ENCODE results near the gene LUM. TPM values are rescaled to one million over a fixed set of nuclear protein-coding genes. Genes with fewer than 3 reads are reported as not detected.
A peak's percentile ranks its signal among the peaks of the same experiment; 100 is the strongest.

The LUM gene
- total and polyA plus RNA-seq, 2 donors (not counting 1 experiment from before 2014, with no cell fraction given), result 217 to 577 TPM

GRCh38 chr12:91123236-91123916 lies 12.1 kb upstream of the LUM start:
- no peak for TF ChIP-seq EZH2 (IDR thresholded peaks at IDR 0.05; ENCODE audit: low read length, missing control alignments)
- TF ChIP-seq CTCF (conservative IDR thresholded peaks at IDR 0.05 in 1 of 2, IDR thresholded peaks at IDR 0.05 in 1 of 2; ENCODE audit: low read depth in 1 of 2, low read length in 2 of 2), result no peak
- Histone ChIP-seq H3K36me3 (ENCODE audit: control insufficient read depth, insufficient read depth, low read length) (no peaks in the 10 kb centered on the region), H2AFZ (ENCODE audit: low read length) (no peak overlapping the region), H3K4me3 (replicated peaks in 1 of 4; ENCODE audit: control extremely low read depth in 1 of 4, insufficient read depth in 1 of 4, low read depth in 3 of 4, low read length in 4 of 4) (no peak overlapping the region), H3K4me2 (ENCODE audit: extremely low read depth, insufficient read depth, low read length) (no peak overlapping the region), H3K9ac (ENCODE audit: insufficient read depth, low read length) (no peak overlapping the region), H3K79me2 (ENCODE audit: control insufficient read depth, insufficient read depth, low read length) (no peaks in the 10 kb centered on the region), H3K4me1 (ENCODE audit: control insufficient read depth, extremely low read depth, insufficient read depth, low read length) (peaks cover 2% of the 10 kb centered on the region), H3K27ac (ENCODE audit: insufficient read depth, low read length) (no peak overlapping the region), H3K9me3 (ENCODE audit: control insufficient read depth, insufficient read depth, low read depth, low read length) (no peaks in the 10 kb centered on the region), H4K20me1 (ENCODE audit: control insufficient read depth, extremely low read depth, insufficient read depth, low read length) (no peaks in the 10 kb centered on the region), H3K27me3 (ENCODE audit: control insufficient read depth, insufficient read depth, low read length) (no peaks in the 10 kb centered on the region)
- DNase-seq (ENCODE audit: low read depth in 2 of 2), result no peak

- H4K20me1 ChIP-seq (ENCODE audit: control insufficient read depth, extremely low read depth, insufficient read depth, low read length), result no peaks in the 10 kb centered on the region
- H3K9ac ChIP-seq (ENCODE audit: insufficient read depth, low read length), result no peak overlapping the region
- H3K9me3 ChIP-seq (ENCODE audit: control insufficient read depth, insufficient read depth, low read depth, low read length), result no peaks in the 10 kb centered on the region
- no peaks in the 10 kb centered on the region for H3K27me3 ChIP-seq (ENCODE audit: control insufficient read depth, insufficient read depth, low read length)
- no peak overlapping the region for H3K4me3 ChIP-seq (replicated peaks in 1 of 4; ENCODE audit: control extremely low read depth in 1 of 4, insufficient read depth in 1 of 4, low read depth in 3 of 4, low read length in 4 of 4)
- H3K4me1 ChIP-seq (ENCODE audit: control insufficient read depth, extremely low read depth, insufficient read depth, low read length), result no peaks in the 10 kb centered on the region
- no peak overlapping the region for H3K27ac ChIP-seq (ENCODE audit: insufficient read depth, low read length)
- no peaks in the 10 kb centered on the region for H3K79me2 ChIP-seq (ENCODE audit: control insufficient read depth, insufficient read depth, low read length)
- peak overlapping the region; percentile 20 for H2AFZ ChIP-seq (ENCODE audit: low read length)
- no peak for DNase-seq (ENCODE audit: low read depth in 2 of 2)
- no peaks in the 10 kb centered on the region for H3K36me3 ChIP-seq (ENCODE audit: control insufficient read depth, insufficient read depth, low read length)
- H3K4me2 ChIP-seq (ENCODE audit: extremely low read depth, insufficient read depth, low read length), result no peak overlapping the region
- TF ChIP-seq EZH2 (IDR thresholded peaks at IDR 0.05; ENCODE audit: low read length, missing control alignments) (no peak), CTCF (conservative IDR thresholded peaks at IDR 0.05 in 1 of 2, IDR thresholded peaks at IDR 0.05 in 1 of 2; ENCODE audit: low read depth in 1 of 2, low read length in 2 of 2) (no peak)
Measured at GRCh38 chr12:91120781-91121180, 9.5 kb upstream of the LUM start.

GRCh38 chr12:91119089-91119488 lies 7.8 kb upstream of the LUM start:
- Histone ChIP-seq H3K36me3 (ENCODE audit: control insufficient read depth, insufficient read depth, low read length) (no peaks in the 10 kb centered on the region), H3K9me3 (ENCODE audit: control insufficient read depth, insufficient read depth, low read depth, low read length) (no peaks in the 10 kb centered on the region), H3K79me2 (ENCODE audit: control insufficient read depth, insufficient read depth, low read length) (no peaks in the 10 kb centered on the region), H3K9ac (ENCODE audit: insufficient read depth, low read length) (no peak overlapping the region), H3K27me3 (ENCODE audit: control insufficient read depth, insufficient read depth, low read length) (no peaks in the 10 kb centered on the region), H3K4me1 (ENCODE audit: control insufficient read depth, extremely low read depth, insufficient read depth, low read length) (no peaks in the 10 kb centered on the region), H3K27ac (ENCODE audit: insufficient read depth, low read length) (no peak overlapping the region), H2AFZ (ENCODE audit: low read length) (no peak overlapping the region), H3K4me3 (replicated peaks in 1 of 4; ENCODE audit: control extremely low read depth in 1 of 4, insufficient read depth in 1 of 4, low read depth in 3 of 4, low read length in 4 of 4) (no peak overlapping the region), H4K20me1 (ENCODE audit: control insufficient read depth, extremely low read depth, insufficient read depth, low read length) (no peaks in the 10 kb centered on the region), H3K4me2 (ENCODE audit: extremely low read depth, insufficient read depth, low read length) (no peak overlapping the region)
- TF ChIP-seq EZH2 (IDR thresholded peaks at IDR 0.05; ENCODE audit: low read length, missing control alignments) (no peak), CTCF (conservative IDR thresholded peaks at IDR 0.05 in 1 of 2, IDR thresholded peaks at IDR 0.05 in 1 of 2; ENCODE audit: low read depth in 1 of 2, low read length in 2 of 2) (no peak)
- no peak for DNase-seq (ENCODE audit: low read depth in 2 of 2)

All from fibroblast of lung (primary cell).